ENCODE results near the gene ZNF219.

ZNF219 gene

DNA sequence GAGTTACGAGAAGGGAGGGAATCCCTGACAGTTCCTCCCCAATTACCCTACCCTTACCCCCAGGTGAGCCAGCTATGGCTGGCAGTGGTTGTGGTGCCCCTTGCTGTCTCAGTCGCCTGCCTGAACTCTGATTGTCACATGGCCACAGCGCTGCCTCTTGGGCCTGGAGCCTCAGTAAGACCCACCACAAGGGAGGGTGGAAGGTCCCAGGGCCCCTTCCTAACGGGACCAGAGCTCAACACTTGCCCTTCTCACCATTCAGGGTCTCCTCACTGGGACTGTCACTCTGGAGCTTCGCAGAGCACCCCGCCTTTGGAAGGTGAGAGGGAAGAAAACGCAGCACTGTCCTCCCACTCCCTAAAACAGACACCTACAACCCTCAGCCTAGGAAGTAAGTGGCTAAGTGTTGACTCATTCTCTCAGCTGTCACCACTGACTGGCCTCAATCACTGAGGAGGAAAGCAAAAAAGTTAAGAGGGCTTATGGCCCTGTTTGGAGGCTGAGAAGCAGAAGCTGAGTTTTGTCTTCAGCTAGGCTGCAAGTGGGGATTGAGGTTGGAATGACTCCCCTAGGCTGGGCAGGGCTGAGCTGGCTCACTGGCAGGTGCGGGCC, 3.5 kb upstream of the ZNF219 start:
- no peak for DNase-seq

DNA sequence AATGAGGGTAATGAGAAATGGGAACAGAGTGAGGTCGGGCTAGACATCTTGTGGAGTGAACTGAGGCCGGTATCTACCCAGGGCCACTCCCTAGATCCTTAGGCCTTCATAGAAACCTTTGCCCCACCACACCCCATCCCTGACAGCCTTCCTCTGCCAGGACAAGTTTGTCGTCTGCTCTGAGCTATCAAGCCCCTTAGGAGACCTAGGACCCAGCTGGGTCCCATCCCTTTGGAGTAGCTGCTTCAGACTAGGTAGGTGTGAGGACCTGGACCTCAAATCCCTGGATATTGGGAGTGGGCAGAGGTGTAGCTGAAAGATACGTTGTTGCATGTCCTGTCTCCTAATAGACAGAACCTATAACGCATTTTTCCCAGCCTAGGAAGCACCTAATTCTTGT, 2.5 kb upstream of the ZNF219 start, which contains the start of gene TMEM253:
Gene TMEM253 (plus strand): TSS at position 136 of the 400 bp plus-strand sequence. CDS start 278 bp downstream, outside the sequence.
- no peak for DNase-seq

DNA sequence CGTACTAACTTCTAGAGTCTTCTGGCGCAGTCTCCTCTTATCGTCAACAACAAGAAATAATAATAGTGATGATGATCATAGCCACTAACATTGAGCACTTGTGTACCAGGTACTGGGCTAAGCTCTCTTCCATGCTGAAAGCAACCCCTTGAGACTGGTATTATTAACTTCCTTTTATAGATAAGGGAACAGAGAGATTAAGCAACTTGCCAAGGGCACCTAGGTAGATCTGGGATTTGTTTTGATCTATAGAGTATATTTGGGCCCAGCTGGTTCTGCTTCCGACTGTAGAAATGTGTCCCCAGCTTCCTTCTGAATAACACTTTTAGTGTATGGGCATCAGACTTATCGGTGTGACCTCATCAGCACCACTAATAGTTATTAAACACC, 1.1 kb upstream of the ZNF219 start:
- no peak for DNase-seq

DNA sequence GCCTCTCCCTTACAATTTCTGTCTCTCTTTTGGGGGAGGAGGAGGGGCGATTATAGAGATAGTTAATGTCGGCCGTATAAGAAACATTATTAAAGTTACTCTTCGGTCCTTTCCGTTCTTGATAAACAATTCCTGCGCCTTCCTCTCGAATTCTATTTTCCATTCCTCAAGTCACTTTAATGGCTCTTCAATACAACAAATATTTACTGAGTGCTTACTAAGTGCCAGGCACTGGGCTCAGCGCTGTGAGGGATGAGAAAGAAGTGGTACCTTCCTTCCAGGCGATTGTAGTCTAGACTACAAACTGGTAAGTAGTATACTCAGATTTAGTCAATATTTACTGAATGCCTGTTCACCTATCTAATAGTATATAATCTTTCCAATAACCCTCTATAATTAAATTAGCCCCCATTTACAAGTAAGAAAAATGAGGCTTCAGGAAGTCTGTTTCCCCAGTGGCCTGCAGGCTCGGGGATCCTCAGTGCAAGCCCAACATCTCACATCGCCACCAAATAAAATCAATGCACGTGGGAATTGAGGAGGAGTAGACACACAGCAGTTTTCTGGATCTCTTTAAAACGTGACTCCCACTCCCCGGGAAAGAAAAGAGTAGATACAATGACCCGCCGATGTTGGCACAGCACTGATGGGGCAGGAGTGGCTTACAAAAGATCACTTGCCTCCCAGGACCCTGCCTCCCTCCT, 589 bp upstream of the ZNF219 start:
- no peak for DNase-seq

DNA sequence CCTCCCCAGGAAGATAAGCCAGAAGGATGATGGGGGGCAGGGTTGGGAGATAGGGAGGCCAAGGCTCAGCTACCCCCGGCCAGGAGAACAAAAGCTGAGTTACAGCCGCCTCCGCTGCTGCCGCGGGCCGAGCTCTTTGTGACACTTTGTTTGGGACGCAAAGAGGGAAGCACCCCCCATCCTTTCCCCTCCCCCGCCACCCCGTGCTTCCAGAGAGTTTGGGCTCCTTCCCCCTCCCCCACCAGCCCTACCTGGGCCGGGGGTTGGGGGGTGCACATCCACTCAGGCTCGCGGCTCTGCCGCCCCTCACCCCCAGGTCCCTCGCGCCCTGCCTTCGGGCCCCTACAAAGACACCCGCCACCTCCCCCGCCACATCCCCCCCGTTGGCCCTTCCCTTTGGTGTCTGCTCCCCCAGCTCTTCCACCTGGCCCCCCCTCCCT, 799 bp downstream of the ZNF219 start:
- DNase-seq: no peak

DNA sequence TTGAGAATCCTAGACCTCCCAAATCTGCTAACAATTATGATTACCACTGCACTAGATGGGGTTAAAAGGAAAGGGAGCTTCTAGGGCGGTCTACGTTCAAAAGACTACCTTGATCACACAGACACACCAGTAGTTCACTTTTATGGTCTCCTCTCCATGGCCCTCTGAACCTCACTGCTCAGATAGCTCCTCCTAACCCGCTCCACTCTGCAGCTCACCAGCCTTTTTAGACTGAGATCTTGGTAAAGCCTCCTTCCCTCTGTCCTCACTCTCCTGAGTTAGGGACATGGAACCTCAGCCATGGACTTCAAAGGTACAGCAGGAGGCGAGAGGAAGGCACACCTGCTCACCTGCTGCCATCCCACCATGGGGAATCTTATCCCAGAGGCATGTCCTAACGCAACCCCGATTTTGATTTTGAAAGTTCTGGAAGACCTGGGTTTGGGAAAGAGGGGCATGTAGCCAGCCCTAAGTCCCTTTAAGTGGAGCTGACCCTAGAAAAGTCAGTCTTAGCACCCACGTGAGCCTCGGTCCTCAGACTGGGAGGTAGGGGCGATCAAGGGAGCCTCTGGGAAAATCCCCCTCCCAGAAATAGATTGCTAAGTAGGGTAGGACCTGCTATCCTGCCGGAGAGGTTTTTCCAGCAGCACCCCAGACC, 1.3 kb downstream of the ZNF219 start:
- no peak for DNase-seq

DNA sequence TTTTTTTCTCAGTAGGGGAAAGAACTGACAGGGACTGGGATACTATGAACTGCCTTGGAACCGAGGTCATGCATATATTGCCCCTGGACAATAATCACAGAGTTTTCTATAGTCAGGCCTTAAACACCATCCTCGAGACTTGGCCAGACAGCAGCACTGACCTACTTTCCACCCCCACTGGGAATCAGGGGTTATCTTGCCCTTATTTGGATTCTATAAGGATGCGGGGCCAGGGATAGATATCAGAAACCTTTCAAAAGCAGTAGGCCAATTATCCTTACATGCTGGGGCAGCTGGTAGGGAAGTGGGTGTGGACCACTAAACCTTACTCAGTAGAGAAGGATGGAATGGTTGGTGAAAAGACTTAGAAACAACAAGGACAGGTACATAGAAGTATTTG, 2.0 kb downstream of the ZNF219 start:
- DNase-seq: no peak

DNA sequence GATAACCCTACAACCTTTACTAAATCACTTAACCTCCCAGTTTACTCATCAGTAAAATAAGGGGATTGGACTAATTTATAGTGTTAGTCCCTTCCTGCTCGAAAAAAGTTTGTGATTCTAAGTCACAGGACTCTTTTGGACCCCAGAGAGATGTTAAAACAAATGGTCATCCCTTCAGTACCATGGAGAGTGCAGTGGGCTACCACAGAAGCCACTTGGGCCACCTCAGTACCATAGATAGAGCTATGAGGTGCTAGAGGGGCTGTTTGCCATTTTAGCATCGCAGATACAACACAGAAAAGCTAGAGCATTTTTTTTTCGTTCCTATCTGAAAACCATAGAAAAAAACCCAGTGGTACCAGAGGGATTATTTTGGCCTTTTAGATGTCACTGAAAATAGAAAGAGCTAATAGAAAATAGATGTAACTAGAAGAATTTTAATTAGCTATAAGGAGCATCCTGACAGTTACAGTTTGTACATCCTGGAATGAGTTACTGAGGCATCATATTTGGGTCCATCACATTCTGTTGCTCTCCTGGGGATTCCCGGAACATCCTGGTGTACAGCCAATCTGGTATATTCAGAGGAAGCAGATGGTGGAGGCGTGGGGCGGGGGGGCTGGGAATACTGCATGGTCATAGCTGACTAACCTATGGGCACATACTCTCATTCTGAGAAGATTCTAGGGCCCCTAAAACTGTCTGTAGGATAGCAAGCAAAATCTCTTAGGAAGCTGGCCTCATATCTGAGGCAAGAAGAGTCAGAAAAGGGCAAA, 2.8 kb downstream of the ZNF219 start:
- peak; percentile 70 for DNase-seq

DNA sequence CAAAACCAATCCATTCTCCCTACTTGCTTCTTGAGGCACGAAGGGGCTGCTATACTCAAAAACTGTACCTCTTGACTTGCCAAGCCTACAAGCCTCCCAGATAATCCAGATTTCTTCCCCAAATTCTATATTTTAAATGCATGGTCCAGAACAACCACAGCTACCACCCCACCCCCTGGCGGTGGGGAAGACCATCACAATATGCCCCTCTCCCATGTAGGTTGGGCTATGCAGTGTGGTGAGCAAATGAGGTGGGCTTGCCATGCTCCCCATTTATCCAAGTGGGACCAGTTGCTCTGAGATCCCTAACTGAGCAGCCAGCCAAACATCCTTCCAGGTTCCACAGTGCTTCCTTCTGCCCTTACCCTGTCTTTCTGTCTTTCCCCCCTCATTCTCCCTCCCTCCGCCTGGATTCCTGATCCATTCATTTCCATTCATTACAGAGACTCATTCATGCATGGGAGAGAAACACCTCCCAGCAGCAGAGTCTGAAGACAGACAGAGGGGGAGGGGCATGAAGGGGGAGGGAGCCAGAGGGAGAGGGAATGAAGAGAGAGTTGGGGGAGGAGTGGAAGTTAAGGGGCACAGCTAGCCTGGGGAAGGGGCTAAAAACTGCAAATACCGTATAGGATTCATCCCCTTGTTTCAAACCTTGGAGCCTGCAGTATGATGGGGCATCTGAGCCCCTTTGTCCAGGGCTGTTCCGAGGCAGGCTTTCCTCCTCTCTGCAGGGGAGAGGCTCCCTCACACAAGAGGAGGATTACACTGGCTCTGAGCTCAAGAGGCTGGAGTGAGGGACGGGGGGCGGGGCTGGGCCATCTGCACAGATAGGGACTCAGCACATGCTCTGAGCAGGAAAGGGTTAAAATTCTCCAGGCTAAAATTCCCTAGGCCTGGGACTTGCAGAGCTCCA, 4.4 kb downstream of the ZNF219 start:
- DNase-seq: peak; percentile 50

DNA sequence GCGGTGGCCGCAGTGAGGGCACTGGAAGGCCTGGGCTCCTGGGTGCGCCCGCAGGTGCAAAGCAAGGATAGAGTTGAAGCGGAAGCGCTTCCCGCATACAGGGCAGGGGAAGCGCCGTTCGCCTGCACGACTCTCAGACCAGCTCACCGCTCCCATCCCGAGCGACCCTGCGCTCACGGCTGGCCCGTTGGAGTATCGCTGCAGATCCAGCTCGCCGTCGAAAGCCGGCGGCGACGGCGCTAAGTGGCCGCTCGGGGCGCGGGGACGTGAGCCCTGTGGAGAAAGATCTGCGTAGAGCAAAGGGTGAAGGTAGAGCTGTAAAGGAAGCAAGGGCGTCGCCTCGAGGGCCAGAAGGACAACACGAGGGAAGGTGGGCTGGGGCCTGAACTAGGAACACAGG, 5.4 kb downstream of the ZNF219 start:
- DNase-seq: no peak

DNA sequence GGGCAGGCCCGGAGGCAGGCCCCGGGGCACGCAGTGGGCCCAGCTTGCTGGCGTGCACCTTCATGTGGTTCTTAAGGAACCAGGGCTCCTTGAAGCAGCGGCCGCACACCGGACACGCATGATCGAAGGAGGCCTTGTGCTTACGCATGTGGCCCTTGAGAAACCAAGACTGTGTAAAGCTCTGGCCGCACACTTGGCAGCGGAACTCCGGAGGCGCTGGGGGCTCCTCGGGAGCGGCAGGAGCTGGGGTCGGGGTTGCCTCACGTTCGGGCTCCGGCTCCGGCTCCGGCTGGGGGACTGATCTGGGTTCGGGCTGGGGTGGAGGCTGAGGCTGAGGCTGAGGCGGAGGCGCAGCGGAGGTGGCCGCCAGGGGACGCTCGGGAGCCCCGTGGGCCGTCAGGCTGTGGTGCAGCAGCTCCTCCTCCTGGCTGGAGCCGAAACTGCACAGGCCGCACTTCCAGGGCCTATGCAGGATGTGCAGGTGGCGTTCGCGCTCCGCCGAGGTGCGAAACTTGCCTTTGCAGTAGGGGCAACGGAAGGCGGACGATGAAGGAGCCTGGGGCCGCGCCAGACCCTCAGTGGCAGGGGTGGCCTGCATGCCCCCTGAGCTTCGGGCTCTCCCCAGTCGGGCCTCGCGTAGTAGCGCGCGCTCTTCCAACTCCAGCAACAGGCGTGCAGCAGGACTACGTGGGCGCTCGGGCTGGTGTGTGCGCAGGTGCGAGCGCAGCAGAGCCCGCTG, 6.0 kb downstream of the ZNF219 start:
- no peak for DNase-seq

DNA sequence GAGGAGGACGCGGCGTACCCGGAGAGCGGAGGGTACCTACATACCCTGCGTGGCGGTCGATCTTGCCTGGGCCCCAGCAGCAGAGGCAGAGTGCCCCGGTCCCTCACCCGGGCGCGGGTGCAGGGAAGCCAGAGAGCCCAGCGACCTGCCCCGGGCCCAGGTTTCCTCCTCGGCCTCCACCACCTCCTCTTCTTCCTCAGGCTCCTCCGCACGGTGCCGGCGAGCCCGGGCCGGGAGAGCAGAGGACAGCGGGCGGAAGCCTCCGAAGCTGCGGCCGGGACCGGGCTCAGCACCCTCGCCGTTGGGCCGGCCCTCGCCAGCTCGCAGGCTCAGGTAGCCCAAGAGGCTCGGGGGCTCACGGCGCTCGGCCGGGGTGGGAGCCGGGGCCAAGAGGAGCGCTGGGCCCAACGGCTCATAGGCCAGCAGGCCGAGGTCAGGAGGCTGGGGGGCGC, 6.6 kb downstream of the ZNF219 start:
- no peak for DNase-seq

DNA sequence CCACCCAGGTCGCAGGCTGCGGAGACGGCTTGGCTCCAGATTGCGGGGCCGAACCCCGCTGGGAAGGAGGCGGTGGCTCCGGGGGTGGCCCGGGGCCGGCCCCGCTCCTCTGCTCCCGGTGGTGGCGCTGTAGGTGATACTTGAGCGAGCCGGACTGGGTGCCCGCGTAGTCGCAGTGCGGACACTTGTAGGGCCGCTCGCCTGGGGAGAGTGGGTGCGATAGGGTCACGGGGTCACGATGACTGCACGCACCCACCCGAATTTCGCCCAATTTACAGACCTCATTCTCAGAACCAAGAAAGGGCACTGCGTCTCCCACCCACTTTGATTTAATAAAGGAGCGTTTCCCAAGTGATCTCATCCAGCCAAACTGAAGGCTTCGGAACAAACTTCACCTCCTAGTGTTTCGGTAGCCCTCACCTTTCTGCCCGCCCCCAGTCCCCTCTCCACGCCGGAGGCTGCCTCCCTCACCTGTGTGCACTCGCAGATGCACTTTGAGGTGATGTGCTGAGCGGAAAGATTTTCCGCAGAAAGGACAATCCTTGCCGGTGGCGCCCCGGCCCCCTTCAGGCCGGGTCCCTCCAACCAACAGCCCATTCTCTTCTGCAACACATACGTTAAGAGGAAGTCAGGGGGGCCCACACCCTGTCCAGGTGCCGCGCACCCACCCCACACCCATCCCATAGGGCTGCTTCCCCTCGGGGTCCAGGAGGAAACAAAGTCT, 7.4 kb downstream of the ZNF219 start:
- DNase-seq: no peak

DNA sequence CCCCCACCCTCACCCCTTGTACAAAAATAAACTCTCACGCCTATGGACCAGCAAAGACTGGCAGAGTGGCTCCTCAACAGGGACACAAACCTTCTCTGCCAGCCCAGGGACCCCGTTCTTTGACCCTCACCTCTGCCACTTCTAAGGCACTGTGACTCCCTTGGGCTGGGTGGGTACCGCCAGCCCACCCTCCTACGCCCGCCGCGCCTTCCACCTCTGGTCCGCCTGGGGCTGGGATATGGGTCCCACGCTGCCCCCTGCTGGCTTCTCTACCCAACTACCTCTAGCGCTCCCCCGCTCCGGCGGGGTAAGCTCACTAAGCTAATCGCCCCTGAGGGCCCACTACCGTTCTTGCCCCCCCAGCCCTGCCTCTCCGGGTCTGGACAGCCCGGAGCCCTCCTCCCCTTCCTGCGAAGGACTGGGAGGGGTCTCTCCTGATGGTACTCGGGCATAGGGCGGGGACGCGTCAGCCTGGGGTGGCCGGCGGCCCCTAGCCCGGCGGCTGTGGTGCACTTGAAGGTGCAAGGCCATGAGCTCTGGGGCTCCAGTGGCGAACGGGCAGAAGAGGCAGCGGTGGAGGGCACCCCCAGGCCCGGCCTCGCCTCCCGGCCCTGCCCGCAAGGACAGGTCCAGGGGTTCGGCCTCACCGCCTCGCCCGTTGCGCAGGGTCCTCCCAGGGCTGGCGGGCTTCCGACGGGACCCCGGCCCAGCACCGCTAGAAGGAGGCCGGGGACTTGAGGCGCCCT, 8.1 kb downstream of the ZNF219 start:
- no peak for DNase-seq

DNA sequence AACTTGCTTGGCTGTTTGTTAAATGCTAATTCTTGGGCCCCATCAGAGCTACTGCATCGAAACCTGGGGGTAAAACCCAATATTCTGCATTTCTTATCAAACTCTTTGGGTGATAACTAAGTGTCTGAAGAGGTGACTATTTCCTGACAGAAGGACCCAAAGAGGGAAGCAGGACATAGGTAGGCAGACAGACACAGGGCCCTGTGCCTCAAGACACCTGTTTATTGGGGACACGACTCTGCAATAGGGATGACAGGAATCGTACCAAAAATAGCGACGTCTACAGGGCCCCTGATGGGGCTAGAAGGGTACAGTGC, 8.6 kb downstream of the ZNF219 start:
- DNase-seq: no peak

DNA sequence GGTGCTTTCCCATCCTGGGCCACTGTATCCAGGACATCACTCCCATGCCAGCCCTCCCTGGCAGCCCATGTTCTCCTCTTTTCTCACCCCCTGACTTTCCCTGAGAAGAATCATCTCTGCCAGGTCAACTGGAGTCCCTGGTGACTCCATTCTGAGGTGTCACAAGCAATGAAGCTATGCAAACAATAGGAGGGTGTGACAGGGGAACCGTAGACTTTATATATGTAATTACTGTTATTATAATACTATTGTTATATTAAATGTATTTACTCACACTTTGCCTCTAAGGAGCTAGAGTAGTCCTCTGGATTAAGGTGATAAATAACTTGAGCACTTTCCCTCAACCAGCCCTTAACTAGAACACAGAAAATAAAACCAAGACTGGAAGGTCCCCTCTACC, 9.2 kb downstream of the ZNF219 start:
- DNase-seq: no peak

DNA sequence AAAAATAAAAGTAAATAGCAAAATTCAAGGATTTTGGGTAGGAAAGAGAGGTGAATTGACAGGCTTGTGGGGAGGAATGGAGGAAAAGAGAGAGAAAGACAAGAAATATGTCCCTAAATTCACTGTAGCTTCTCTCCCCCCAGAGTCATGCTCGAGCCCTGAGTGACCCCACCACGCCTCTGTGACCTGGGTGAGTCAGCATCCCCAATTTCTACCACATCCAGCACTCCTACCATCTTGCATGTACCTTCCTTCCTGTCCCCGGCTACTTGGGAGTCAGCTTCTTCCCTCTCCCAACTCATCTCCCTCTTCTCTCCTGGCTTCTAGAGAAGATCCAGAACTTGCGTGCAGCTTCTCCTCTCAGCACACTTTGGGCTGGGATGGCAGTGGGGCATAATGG, 9.8 kb downstream of the ZNF219 start:
- DNase-seq: no peak

DNA sequence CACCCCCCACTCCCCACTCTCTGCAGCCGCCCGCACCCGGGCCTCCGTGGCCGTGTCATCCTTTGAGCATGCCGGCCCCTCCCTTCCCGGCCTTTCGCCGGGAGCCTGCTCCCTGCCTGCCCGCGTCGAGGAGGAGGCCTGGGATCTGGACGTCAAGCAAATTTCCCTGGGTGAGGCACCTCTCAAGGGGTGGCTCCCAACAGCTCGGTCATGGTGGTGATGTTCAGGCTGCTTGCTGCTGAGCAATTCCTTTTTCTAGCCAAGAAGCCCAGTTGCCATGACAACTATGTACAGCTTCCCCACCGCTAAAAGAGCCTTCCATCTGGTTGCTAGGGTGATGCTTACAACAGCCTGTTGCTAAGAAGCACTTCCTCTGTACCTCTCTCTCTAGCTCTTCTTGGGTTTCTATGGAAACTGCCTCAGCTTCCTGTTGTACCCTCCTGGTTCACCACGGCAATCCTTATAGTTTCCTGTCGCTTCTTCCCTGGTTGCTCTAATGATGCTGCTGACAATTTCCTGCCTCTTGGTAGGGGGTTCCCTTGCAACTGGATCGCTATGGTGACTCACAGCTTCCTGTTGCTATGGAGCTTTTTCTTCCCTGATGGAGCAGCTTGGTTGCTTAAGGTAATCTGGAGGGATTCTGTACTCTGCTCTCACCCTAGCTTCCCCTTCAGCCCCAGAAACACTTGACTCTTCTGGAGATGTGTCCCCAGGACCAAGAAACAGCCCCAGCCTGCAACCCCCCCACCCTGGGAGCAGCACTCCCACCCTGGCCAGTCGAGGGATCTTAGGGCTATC, 11.0 kb downstream of the ZNF219 start:
- DNase-seq: peak; percentile 56

DNA sequence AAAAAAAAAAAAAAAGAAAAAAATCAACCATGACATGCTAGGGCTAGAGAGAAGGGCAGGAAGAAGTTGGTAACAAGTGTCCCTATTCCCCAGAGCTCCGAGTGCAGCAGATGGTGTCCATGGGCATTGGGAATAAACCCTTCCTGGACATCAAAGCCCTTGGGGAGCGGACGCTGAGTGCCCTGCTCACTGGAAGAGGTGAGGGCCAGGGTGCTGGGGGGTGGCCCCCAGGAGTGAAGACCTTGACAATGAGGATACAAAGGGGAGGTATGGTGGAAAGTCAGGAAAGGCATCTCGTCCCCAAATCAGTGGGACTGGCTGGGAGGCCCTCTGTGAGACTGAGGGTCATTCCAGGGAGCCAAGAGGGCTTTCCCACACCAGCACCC, 11.6 kb downstream of the ZNF219 start:
- no peak for DNase-seq
